Tibial artery (tissue), 4 donors: ENCODE measurements around the gene METRN.

Source experiments
- DNase-seq, 2 donors: peaks; one replicate each; pipeline ENCODE4 v3.0.0-alpha.2; 2019
- H3K27ac ChIP-seq, 2 donors: fragments of 200-600 bp; sonication (generic) in 1 of 2; 1 replicate in 1 of 2; 2 replicates in 1 of 2; pipeline ENCODE4 v1.5.1; 2018 to 2019; ENCODE audit warnings: mild to moderate bottlenecking in 1 of 2
- H3K27me3 ChIP-seq, 2 donors: fragments of 200-600 bp; sonication (generic) in 1 of 2; one replicate each; pipeline versions ENCODE4 v1.5.1 to v1.6.0; 2016 to 2019
- H3K36me3 ChIP-seq, 3 donors: fragments of 200-600 bp; sonication (generic) in 2 of 3; one replicate each; pipeline ENCODE4 v1.5.1; 2016 to 2019; ENCODE audit warnings: mild to moderate bottlenecking in 2 of 3
- H3K4me1 ChIP-seq, 4 donors: fragments of 200-600 bp; sonication (generic) in 2 of 4; 1 replicate in 3 of 4; 2 replicates in 1 of 4; pipeline ENCODE4 v1.5.1; 2016 to 2019
- H3K4me3 ChIP-seq, 2 donors: fragments of 200-600 bp; sonication (generic) in 1 of 2; 1 replicate in 1 of 2; 2 replicates in 1 of 2; pipeline ENCODE4 v1.5.1; 2018 to 2019; ENCODE audit warnings: mild to moderate bottlenecking in 2 of 2
- H3K9me3 ChIP-seq, 3 donors: fragments of 200-600 bp; sonication (generic) in 1 of 3; one replicate each; pipeline ENCODE4 v1.5.1; 2016 to 2019
- CTCF ChIP-seq, 2 experiments: fragments of 200-600 bp in 1 of 2; fragments of 450-650 bp in 1 of 2; IDR thresholded peaks; one replicate each; pipeline ENCODE4 v1.5.1; 2017 to 2019; ENCODE audit warnings: antibody characterized with exemption in 2 of 2, mild to moderate bottlenecking in 1 of 2, moderate library complexity in 1 of 2
- intact Hi-C: fragments of 100-400 bp; cut with DNase I; formaldehyde crosslinking; loops from one replicate; pipeline ENCODE4 v1.15.0; 2023; ENCODE audit warnings: low total_unique reads

The METRN gene

GRCh38 chr16:725463-726187, 10.7 kb downstream of the METRN start:
- Histone ChIP-seq H3K27me3 (peaks cover 0 to 45% of the 10 kb centered on the region in 2 donors), H3K36me3 (peaks cover 0 to 14% (median 0%) of the 10 kb centered on the region in 3 donors), H3K27ac (no peak overlapping the region), H3K4me1 (peaks cover 0 to 48% (median 38%) of the 10 kb centered on the region in 4 donors), H3K4me3 (no peak overlapping the region), H3K9me3 (no peaks in the 10 kb centered on the region)
- TF ChIP-seq CTCF (IDR thresholded peaks at IDR 0.05): no peak
- DNase-seq: no peak
- intact Hi-C loops: no loop called here

GRCh38 chr16:726188-726437, 11.2 kb downstream of the METRN start:
- intact Hi-C loops: no loop called here
- Histone ChIP-seq H3K27me3 (peaks cover 0 to 45% of the 10 kb centered on the region in 2 donors), H3K36me3 (peaks cover 0 to 19% (median 0%) of the 10 kb centered on the region in 3 donors), H3K4me1 (peaks cover 0 to 45% (median 38%) of the 10 kb centered on the region in 4 donors), H3K9me3 (no peaks in the 10 kb centered on the region), H3K27ac (no peak overlapping the region), H3K4me3 (no peak overlapping the region)
- TF ChIP-seq CTCF (IDR thresholded peaks at IDR 0.05): no peak
- DNase-seq: no peak

GRCh38 chr16:726438-727290, 11.7 kb downstream of the METRN start, which contains the start of the genes CCDC78 and HAGHL:
Gene CCDC78 (minus strand): TSS chr16:726443. CDS start chr16:726367, 76 bp downstream.
Gene HAGHL (plus strand): TSS chr16:727106. CDS start chr16:727510, 404 bp downstream.
- Histone ChIP-seq H3K36me3 (peaks cover 0 to 25% (median 0%) of the 10 kb centered on the region in 3 donors), H3K27ac (no peak within 1 kb of the TSS), H3K4me1 (peaks cover 0 to 40% (median 34%) of the 10 kb centered on the region in 4 donors), H3K27me3 (peaks cover 0 to 45% of the 10 kb centered on the region in 2 donors), H3K9me3 (no peaks in the 10 kb centered on the region), H3K4me3 (peak within 1 kb of the TSS; percentile 39 to 44)
- intact Hi-C loops: no loop called here
- no peak for TF ChIP-seq CTCF (IDR thresholded peaks at IDR 0.05)
- DNase-seq: no peak

GRCh38 chr16:727291-727977, 12.5 kb downstream of the METRN start:
- H3K27me3 ChIP-seq: peaks cover 0 to 45% of the 10 kb centered on the region in 2 donors
- DNase-seq: no peak
- H3K36me3 ChIP-seq: peaks cover 0 to 32% (median 5%) of the 10 kb centered on the region in 3 donors
- peak overlapping the region; percentile 39 to 44 for H3K4me3 ChIP-seq
- no peak overlapping the region for H3K27ac ChIP-seq
- H3K4me1 ChIP-seq: peaks cover 0 to 32% (median 29%) of the 10 kb centered on the region in 4 donors
- intact Hi-C loops: no loop called here
- no peak for TF ChIP-seq CTCF (IDR thresholded peaks at IDR 0.05)
- H3K9me3 ChIP-seq: no peaks in the 10 kb centered on the region

GRCh38 chr16:728131-728889, 13.4 kb downstream of the METRN start:
- intact Hi-C loops: no loop called here
- peaks cover 6 to 41% (median 13%) of the 10 kb centered on the region in 3 donors for H3K36me3 ChIP-seq
- peak in 1 of 2 donors; percentile 49 for DNase-seq
- H3K27ac ChIP-seq: no peak overlapping the region
- H3K27me3 ChIP-seq: peaks cover 0 to 45% of the 10 kb centered on the region in 2 donors
- TF ChIP-seq CTCF (IDR thresholded peaks at IDR 0.05): no peak
- H3K9me3 ChIP-seq: no peaks in the 10 kb centered on the region
- H3K4me1 ChIP-seq: peaks cover 0 to 31% (median 29%) of the 10 kb centered on the region in 4 donors
- peak overlapping the region; percentile 39 to 44 for H3K4me3 ChIP-seq
